ENCODE data around the gene ZNF80. TPM values are rescaled to one million over a fixed set of nuclear protein-coding genes. Genes with fewer than 3 reads are reported as not detected.

ZNF80 gene
- polyA plus RNA-seq, 2 of the 4 experiments (the other 2 are of a cell fraction) = not detected

DNA sequence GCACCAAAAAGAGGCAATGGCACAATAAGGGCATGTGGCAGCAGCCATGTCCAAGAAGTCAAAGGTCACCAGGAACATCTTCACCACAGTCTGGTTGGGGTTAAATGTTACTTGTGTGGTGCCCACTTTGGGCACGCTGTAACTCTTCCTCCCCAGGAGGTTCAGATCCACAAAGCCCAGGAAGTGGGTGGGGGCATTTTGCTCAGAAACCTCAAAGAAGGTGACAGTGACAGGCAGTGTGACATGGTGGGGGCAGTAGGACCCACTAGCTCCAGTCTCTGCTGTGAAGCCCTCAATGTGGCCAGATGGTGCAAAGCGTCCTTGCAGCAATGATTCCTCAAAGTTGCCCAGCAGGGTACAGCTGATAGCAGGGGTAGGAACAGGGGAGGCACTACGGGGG is 5.8 kb downstream of the ZNF80 start:
- ATAC-seq = no peak
- TF ChIP-seq USF2 (IDR thresholded peaks at IDR 0.05) (no peak), NPAS2 (CRISPR knock-in tag; IDR thresholded peaks at IDR 0.05; ENCODE audit: borderline replicate concordance) (no peak), GATA3 (IDR thresholded peaks at IDR 0.05; ENCODE audit: borderline replicate concordance) (no peak), MAZ (IDR thresholded peaks at IDR 0.05; ENCODE audit: borderline replicate concordance, low read depth, low read length) (no peak), HOXA7 (CRISPR knock-in tag; IDR thresholded peaks at IDR 0.05) (no peak), ZSCAN20 (CRISPR knock-in tag; IDR thresholded peaks at IDR 0.05) (no peak), TP53 (CRISPR knock-in tag; IDR thresholded peaks at IDR 0.05) (no peak), HDAC2 (IDR thresholded peaks at IDR 0.05) (no peak), FOXS1 (CRISPR knock-in tag; IDR thresholded peaks at IDR 0.05) (no peak), RNF2 (IDR thresholded peaks at IDR 0.05; ENCODE audit: borderline replicate concordance, low read depth) (no peak), MAFK (IDR thresholded peaks at IDR 0.05; ENCODE audit: partially characterized antibody) (no peak), CHD2 (IDR thresholded peaks at IDR 0.05; ENCODE audit: low read length, partially characterized antibody) (no peak), EP300 (IDR thresholded peaks at IDR 0.05) (no peak), POLR2A (IDR thresholded peaks at IDR 0.05; ENCODE audit: low read length) (no peak), EHMT2 (IDR thresholded peaks at IDR 0.05; ENCODE audit: low read depth) (no peak), ZFP36 (IDR thresholded peaks at IDR 0.05; ENCODE audit: borderline replicate concordance, partially characterized antibody) (no peak), CBX2 (IDR thresholded peaks at IDR 0.05; ENCODE audit: borderline replicate concordance, low read depth) (no peak)

GRCh38 chr3:114227076-114227475 is 10.3 kb downstream of the ZNF80 start:
- Histone ChIP-seq H3K9me3 (peaks cover 18% of the 10 kb centered on the region), H3K4me2 (no peak overlapping the region), H3K27ac (no peak overlapping the region), H3K4me1 (no peaks in the 10 kb centered on the region), H3K4me3 (no peak overlapping the region)
- no peak for TF ChIP-seq EP300 (IDR thresholded peaks at IDR 0.05)
- ATAC-seq (no peak), DNase-seq (ENCODE audit: low read depth in 1 of 2, low spot score in 1 of 2) (no peak), FAIRE-seq (no peak)
- 10% methylated on average over 1 of the region's 1 CpG for WGBS (ENCODE audit: missing lambda C conversion rate)
- ChIA-PET CTCF (no interaction called here), POLR2A (no interaction called here)

More for the DNA sequence above, 5.8 kb downstream of the ZNF80 start:
- Histone ChIP-seq H3K27ac (no peak overlapping the region), H3K4me2 (no peak overlapping the region), H3K4me1 (no peaks in the 10 kb centered on the region), H3K9me3 (no peaks in the 10 kb centered on the region), H3K4me3 (no peak overlapping the region)
- DNase-seq (ENCODE audit: low read depth in 1 of 2, low spot score in 1 of 2) (no peak), FAIRE-seq (no peak)
- WGBS (ENCODE audit: missing lambda C conversion rate) = 60% methylated on average over 1 of the region's 3 CpGs
- ChIA-PET CTCF (interaction anchor here (1.5 kb wide), 1 partner anchor 8 kb away, joined by 5 read pairs; no protein-coding TSS in a partner anchor), POLR2A (no interaction called here)

DNA sequence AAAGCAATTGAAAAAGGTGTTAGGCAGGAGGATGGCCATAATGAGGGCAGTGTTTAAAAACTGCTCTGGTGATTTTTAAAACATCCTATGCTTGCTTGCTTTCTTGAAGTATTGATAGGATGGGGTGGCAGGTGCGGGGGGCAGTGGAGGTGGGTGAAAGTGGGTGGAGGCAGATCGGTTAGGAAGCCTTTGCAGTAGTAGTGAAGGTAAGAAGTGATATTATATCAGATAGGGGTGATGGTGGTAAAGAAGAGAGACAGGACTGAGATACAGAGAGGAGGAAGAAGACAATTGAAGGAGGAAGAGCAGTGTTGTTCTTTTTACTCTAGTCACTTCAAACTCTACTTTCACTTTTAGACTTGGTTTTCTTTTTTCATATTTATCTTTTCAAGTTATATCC is 11.1 kb downstream of the ZNF80 start:
- CTCF ChIA-PET = no interaction called here
- no peak for TF ChIP-seq PHF8 (IDR thresholded peaks at IDR 0.05; ENCODE audit: borderline replicate concordance, low read depth)
- TF ChIP-seq, protein P1, sequence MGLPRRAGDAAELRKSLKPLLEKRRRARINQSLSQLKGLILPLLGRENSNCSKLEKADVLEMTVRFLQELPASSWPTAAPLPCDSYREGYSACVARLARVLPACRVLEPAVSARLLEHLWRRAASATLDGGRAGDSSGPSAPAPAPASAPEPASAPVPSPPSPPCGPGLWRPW (IDR thresholded peaks at IDR 0.05) = no peak
- no peak for TF ChIP-seq HEYL (CRISPR knock-in tag; IDR thresholded peaks at IDR 0.05)
- POLR2A ChIA-PET = no interaction called here
- WGBS (ENCODE audit: missing lambda C conversion rate) = 5% methylated on average over 2 of the region's 2 CpGs
- Histone ChIP-seq H3K9me3 (peaks cover 18% of the 10 kb centered on the region), H3K27ac (no peak overlapping the region), H3K4me3 (no peak overlapping the region), H3K4me1 (no peaks in the 10 kb centered on the region), H3K4me2 (no peak overlapping the region)
- FAIRE-seq (no peak), DNase-seq (ENCODE audit: low read depth in 1 of 2, low spot score in 1 of 2) (no peak), ATAC-seq (no peak)

- no peak overlapping the region for H3K4me3 ChIP-seq
- CTCF ChIA-PET = no interaction called here
- WGBS (ENCODE audit: missing lambda C conversion rate) = 58% methylated on average over 3 of the region's 3 CpGs
- no peaks in the 10 kb centered on the region for H3K4me1 ChIP-seq
- no peak overlapping the region for H3K27ac ChIP-seq
- POLR2A ChIA-PET = no interaction called here
- FAIRE-seq (no peak), DNase-seq (ENCODE audit: low read depth in 1 of 2, low spot score in 1 of 2) (no peak), ATAC-seq (no peak)
- peaks cover 18% of the 10 kb centered on the region for H3K9me3 ChIP-seq
- H3K4me2 ChIP-seq = no peak overlapping the region
- TF ChIP-seq RARB (CRISPR knock-in tag; IDR thresholded peaks at IDR 0.05) = no peak
- TF ChIP-seq KDM1A (IDR thresholded peaks at IDR 0.05; ENCODE audit: low read depth) = no peak
- TF ChIP-seq USF2 (IDR thresholded peaks at IDR 0.05) = no peak
- no peak for TF ChIP-seq EHF (CRISPR knock-in tag; IDR thresholded peaks at IDR 0.05)
- no peak for TF ChIP-seq CBX2 (IDR thresholded peaks at IDR 0.05; ENCODE audit: borderline replicate concordance, low read depth)
- TF ChIP-seq POLR2AphosphoS2 (conservative IDR thresholded peaks at IDR 0.05; ENCODE audit: low read length) = no peak
- TF ChIP-seq, protein P2, sequence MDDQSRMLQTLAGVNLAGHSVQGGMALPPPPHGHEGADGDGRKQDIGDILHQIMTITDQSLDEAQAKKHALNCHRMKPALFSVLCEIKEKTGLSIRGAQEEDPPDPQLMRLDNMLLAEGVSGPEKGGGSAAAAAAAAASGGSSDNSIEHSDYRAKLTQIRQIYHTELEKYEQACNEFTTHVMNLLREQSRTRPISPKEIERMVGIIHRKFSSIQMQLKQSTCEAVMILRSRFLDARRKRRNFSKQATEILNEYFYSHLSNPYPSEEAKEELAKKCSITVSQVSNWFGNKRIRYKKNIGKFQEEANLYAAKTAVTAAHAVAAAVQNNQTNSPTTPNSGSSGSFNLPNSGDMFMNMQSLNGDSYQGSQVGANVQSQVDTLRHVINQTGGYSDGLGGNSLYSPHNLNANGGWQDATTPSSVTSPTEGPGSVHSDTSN (IDR thresholded peaks at IDR 0.05) = no peak
- TF ChIP-seq ZFP36 (IDR thresholded peaks at IDR 0.05; ENCODE audit: borderline replicate concordance, partially characterized antibody) = no peak
- TF ChIP-seq CHD2 (IDR thresholded peaks at IDR 0.05; ENCODE audit: low read length, partially characterized antibody) = no peak
- no peak for TF ChIP-seq TFCP2L1 (CRISPR knock-in tag; IDR thresholded peaks at IDR 0.05)
- TF ChIP-seq FOXS1 (CRISPR knock-in tag; IDR thresholded peaks at IDR 0.05) = no peak
- no peak for TF ChIP-seq JUNB (IDR thresholded peaks at IDR 0.05)
- TF ChIP-seq ZNF302 (CRISPR knock-in tag; IDR thresholded peaks at IDR 0.05) = no peak
- TF ChIP-seq HMGXB4 (CRISPR knock-in tag; IDR thresholded peaks at IDR 0.05; ENCODE audit: borderline replicate concordance) = no peak
- TF ChIP-seq HDAC2 (IDR thresholded peaks at IDR 0.05) = no peak
Measured at GRCh38 chr3:114223143-114223542, 14.2 kb downstream of the ZNF80 start.
